Activated CD4-positive, alpha-beta T cell treated with anti-CD3 and anti-CD28 coated beads for 24 hours (primary cell): ENCODE results near the gene NUP188.
"Not testable (repeated sequence)": the region's sequence is repeated elsewhere in the genome, so short reads cannot be mapped to it uniquely, and the experiment has no call there.

ENCODE experiments used
- DNase-seq, 2 donors: peaks; one replicate each; pipeline ENCODE4 v3.0.0-alpha.2; 2020; ENCODE audit warnings: low read depth in 2 of 2

Gene NUP188

GRCh38 chr9:128945798-128946501 lies 1.5 kb upstream of the NUP188 start:
- no peak for DNase-seq

GRCh38 chr9:128946571-128947276 lies 775 bp upstream of the NUP188 start:
- peak in 1 of 2 donors; percentile 6 for DNase-seq

GRCh38 chr9:128947277-128947526 lies 297 bp upstream of the NUP188 start:
- DNase-seq = no peak

- not testable (repeated sequence) for DNase-seq
Observed at GRCh38 chr9:128961403-128961802, 13.9 kb downstream of the NUP188 start.

- DNase-seq = no peak
Observed at GRCh38 chr9:128969491-128969890, 22.0 kb downstream of the NUP188 start.

- no peak for DNase-seq
Observed at GRCh38 chr9:128972956-128973355, 25.5 kb downstream of the NUP188 start.

GRCh38 chr9:128979111-128979510 lies 31.6 kb downstream of the NUP188 start:
- DNase-seq = no peak

GRCh38 chr9:128983536-128983935 lies 36.0 kb downstream of the NUP188 start:
- DNase-seq = no peak

- DNase-seq = no peak
Observed at GRCh38 chr9:128986671-128987070, 39.2 kb downstream of the NUP188 start.

- no peak for DNase-seq
Observed at GRCh38 chr9:128987805-128988204, 40.3 kb downstream of the NUP188 start.

GRCh38 chr9:128992995-128993394 lies 45.5 kb downstream of the NUP188 start:
- DNase-seq = no peak

GRCh38 chr9:128995791-128996190 lies 48.3 kb downstream of the NUP188 start:
- DNase-seq = no peak

GRCh38 chr9:128998462-128998861 lies 51.0 kb downstream of the NUP188 start:
- DNase-seq = no peak

- no peak for DNase-seq
Observed at GRCh38 chr9:128999581-129000206, 52.2 kb downstream of the NUP188 start.

- DNase-seq = no peak
Observed at GRCh38 chr9:129001504-129002325, 54.2 kb downstream of the NUP188 start.

GRCh38 chr9:129002992-129003391 lies 55.5 kb downstream of the NUP188 start:
- DNase-seq = no peak

- DNase-seq = not testable (repeated sequence)
Observed at GRCh38 chr9:129004173-129004572, 56.7 kb downstream of the NUP188 start.

- no peak for DNase-seq
Observed at GRCh38 chr9:129005336-129005997, 58.0 kb downstream of the NUP188 start.

- peak; percentile 31 to 39 for DNase-seq
Observed at GRCh38 chr9:129006328-129007034, 59.0 kb downstream of the NUP188 start.

GRCh38 chr9:129007035-129007765 lies 59.7 kb downstream of the NUP188 start:
- DNase-seq = no peak
